Left lobe of liver (tissue), 2 donors: ENCODE data around the gene PODXL2. TPM values are rescaled to one million over a fixed set of nuclear protein-coding genes. Genes with fewer than 3 reads are reported as not detected.

Source experiments
- ATAC-seq: fragments of 200-7000 bp; cut with Tn5 transposase; one replicate; pipeline ENCODE4 v1.9.1; 2020; ENCODE audit warnings: mild to moderate bottlenecking, moderate library complexity
- DNase-seq: peaks from one replicate; pipeline ENCODE4 v3.0.0-alpha.2; 2020; ENCODE audit warnings: low spot score
- total RNA-seq: library from RNA; stranded (reverse); gene quantifications from one replicate; pipeline ENCODE4 v1.2.1, GENCODE V29; 2021
- donor health status: DM: no; HTN: no; CAD: no; lungs with moderate emphysema.
- donor health status: DM: no; HTN: yes; CAD: no.

PODXL2 gene
- total RNA-seq, 1 donor from 2014 or later, result 1.5 TPM

GRCh38 chr3:127687228-127687737, 58.3 kb downstream of the PODXL2 start:
- no peak for ATAC-seq

GRCh38 chr3:127688022-127688415, 59.0 kb downstream of the PODXL2 start:
- peak; percentile 41 for DNase-seq
- ATAC-seq, result no peak

More at GRCh38 chr3:127687228-127687737, 58.3 kb downstream of the PODXL2 start:
- no peak for DNase-seq

- no peak for ATAC-seq
- DNase-seq, result peak; percentile 44
Observed at GRCh38 chr3:127688416-127689265, 59.7 kb downstream of the PODXL2 start.

- ATAC-seq (no peak), DNase-seq (peak; percentile 41)
Observed at GRCh38 chr3:127689266-127689860, 60.4 kb downstream of the PODXL2 start.

- DNase-seq, result no peak
- ATAC-seq, result no peak
Observed at GRCh38 chr3:127690106-127690505, 61.1 kb downstream of the PODXL2 start.

GRCh38 chr3:127690823-127691452, 62.0 kb downstream of the PODXL2 start:
- peak; percentile 54 for ATAC-seq
- no peak for DNase-seq

GRCh38 chr3:127691489-127691888, 62.5 kb downstream of the PODXL2 start:
- DNase-seq (no peak), ATAC-seq (no peak)

GRCh38 chr3:127691974-127692373, 63.0 kb downstream of the PODXL2 start:
- ATAC-seq, result no peak
- no peak for DNase-seq

GRCh38 chr3:127692501-127693335, 63.7 kb downstream of the PODXL2 start:
- ATAC-seq (no peak), DNase-seq (no peak)

GRCh38 chr3:127693336-127693843, 64.4 kb downstream of the PODXL2 start:
- no peak for ATAC-seq
- DNase-seq, result no peak

GRCh38 chr3:127694467-127695215, 65.7 kb downstream of the PODXL2 start:
- peak; percentile 72 for ATAC-seq
- peak; percentile 83 for DNase-seq

- peak; percentile 56 for ATAC-seq
- DNase-seq, result peak; percentile 86
Observed at GRCh38 chr3:127697551-127698240, 68.7 kb downstream of the PODXL2 start.

- DNase-seq (no peak), ATAC-seq (no peak)
Observed at GRCh38 chr3:127698286-127698685, 69.3 kb downstream of the PODXL2 start.

GRCh38 chr3:127698691-127699415, 69.9 kb downstream of the PODXL2 start:
- DNase-seq, result no peak
- no peak for ATAC-seq

GRCh38 chr3:127699416-127700300, 70.7 kb downstream of the PODXL2 start:
- ATAC-seq (no peak), DNase-seq (no peak)

GRCh38 chr3:127700406-127700805, 71.4 kb downstream of the PODXL2 start:
- peak; percentile 33 for ATAC-seq
- peak; percentile 85 for DNase-seq

- no peak for DNase-seq
- ATAC-seq, result no peak
Observed at GRCh38 chr3:127701280-127701911, 72.4 kb downstream of the PODXL2 start.
